Urinary bladder (tissue), 4 donors: ENCODE data around the gene RBMS1. TPM values are rescaled to one million over a fixed set of nuclear protein-coding genes. Genes with fewer than 3 reads are reported as not detected.
"Not testable (repeated sequence)": the region's sequence is repeated elsewhere in the genome, so short reads cannot be mapped to it uniquely, and the experiment has no call there.

Experiments
- DNase-seq: peaks from one replicate; pipeline ENCODE4 v3.0.0-alpha.2; 2015; ENCODE audit errors: extremely low spot score
- H3K27ac ChIP-seq: one replicate; pipeline ENCODE4 v1.5.1; 2013; ENCODE audit warnings: low read depth, mild to moderate bottlenecking, moderate library complexity
- H3K36me3 ChIP-seq: one replicate; pipeline ENCODE4 v1.6.1; 2013; ENCODE audit warnings: mild to moderate bottlenecking, moderate library complexity; ENCODE audit not compliant: insufficient read depth
- H3K4me1 ChIP-seq: one replicate; pipeline ENCODE4 v1.6.1; 2013; ENCODE audit warnings: mild to moderate bottlenecking, moderate library complexity; ENCODE audit not compliant: insufficient read depth
- H3K4me3 ChIP-seq: one replicate; pipeline ENCODE4 v1.5.1; 2013; ENCODE audit warnings: low read depth, low read length
- WGBS: extraction: QIAGEN DNeasy Blood & Tissue Kit; methylation state at CpG from one replicate; pipeline ENCODE4 v1.1.7; 2013; 5-methylcytosine and 5-hydroxymethylcytosine counted together
- polyA plus RNA-seq: library from polyadenylated mRNA; stranded (reverse); fragments of 200-250 nt; gene quantifications from one replicate; pipeline ENCODE4 v1.2.3, GENCODE V29; 2013
- total RNA-seq: library from RNA; depleted of rRNA; stranded (reverse); fragments of >200 nt; gene quantifications from one replicate; pipeline ENCODE4 v1.2.3, GENCODE V29; 2014
- donor health status: healthy with polysubstance abuse.
- donor health status: healthy.

Gene RBMS1
- total and polyA plus RNA-seq, 2 donors, result 41.7 to 182 TPM

DNA sequence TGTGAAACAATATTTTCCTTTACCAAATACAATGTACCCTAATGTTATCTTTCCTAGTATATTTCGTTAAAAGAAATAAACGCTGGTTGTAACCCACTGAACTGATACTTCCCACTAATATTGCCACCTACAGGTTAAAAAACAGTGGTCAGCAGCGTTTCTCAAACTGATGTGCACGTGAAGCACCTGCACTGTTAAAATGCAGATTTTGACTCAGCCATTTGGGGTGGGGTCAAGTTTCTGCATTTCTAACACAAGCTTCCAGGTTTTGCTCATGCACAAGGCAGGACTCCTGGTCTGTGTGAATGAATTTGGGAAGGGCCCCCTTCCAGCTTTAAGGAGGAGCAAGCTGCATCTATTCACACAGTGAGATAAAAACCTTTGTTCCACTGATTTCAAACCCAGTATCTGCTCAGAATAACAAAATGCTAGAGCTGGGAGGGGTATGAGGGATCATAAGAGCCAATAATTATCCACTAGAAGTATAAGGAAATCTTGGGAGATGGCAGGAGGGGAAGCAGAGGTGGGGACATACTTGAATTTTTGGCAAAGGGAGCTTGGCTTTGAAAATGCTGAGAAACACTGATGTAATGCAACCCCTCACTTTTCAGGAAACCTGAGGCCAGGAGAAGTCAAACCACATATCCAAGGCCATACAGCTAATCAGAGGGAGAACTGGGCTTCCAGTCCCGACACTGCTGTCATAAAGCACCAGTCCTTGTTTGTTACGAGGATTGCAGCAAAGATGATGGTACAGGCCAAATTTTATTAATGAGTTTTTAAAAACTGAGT, 116.2 kb downstream of the RBMS1 start:
- Histone ChIP-seq H3K4me3 (no peak overlapping the region), H3K4me1 (peaks cover 4% of the 10 kb centered on the region), H3K36me3 (no peaks in the 10 kb centered on the region), H3K27ac (peak overlapping the region; percentile 56)
- 70% methylated on average over 6 of the region's 6 CpGs for WGBS
- no peak for DNase-seq

DNA sequence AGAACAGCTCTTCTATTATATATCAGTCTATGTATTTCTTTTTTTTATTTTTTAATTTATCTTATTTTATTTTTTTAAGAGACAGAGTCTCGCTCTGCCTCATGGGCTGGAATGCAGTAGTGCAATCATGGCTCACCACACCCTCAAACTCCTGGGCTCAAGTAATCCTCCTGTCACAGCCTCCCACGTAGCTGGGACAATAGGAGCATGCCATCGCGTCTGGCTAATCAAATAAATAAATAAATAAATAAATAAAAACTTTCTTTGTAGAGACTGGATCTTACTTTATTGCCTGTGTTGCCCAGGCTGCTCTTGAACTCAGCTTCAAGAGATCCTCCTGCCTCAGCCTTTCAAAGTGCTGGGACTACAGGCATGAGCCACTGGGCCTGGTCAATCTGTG, 117.0 kb downstream of the RBMS1 start:
- Histone ChIP-seq H3K4me1 (peaks cover 3% of the 10 kb centered on the region), H3K27ac (no peak overlapping the region), H3K4me3 (no peak overlapping the region), H3K36me3 (no peaks in the 10 kb centered on the region)
- WGBS, result 62% methylated on average over 4 of the region's 4 CpGs
- no peak for DNase-seq

DNA sequence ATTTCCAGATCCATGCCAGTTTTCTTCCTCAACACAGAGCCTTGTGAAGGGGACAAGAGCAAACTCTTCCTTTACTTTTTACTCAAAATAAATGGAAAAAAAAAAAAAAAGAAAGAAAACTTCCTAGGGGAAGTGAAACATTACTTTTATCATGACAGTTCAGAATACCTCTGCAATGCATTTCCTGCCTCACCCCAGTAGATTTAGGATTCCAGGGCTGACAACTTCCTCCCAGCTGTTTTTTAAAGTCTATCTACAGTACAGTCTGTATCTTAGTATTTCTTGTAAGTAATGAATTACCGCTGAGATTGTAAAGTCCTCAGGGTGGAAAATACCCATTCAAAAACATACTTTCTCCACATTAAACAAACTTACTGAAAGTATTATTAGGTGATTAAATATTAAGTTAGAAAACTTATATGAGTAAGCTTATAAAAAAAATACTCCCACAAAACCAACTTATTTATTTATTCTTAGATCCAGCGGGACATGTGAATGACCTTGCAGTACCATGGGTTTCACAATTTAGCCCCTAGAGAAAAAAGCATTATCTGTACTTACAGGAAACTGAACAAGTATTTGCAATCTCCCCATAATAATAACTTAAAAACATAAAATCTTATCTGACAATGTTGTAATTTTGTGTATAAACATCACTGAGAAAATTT, 117.7 kb downstream of the RBMS1 start:
- no peak overlapping the region for H3K27ac ChIP-seq
- DNase-seq, result peak; percentile 31
- peaks cover 2% of the 10 kb centered on the region for H3K4me1 ChIP-seq
- 41% methylated on average over 2 of the region's 2 CpGs for WGBS
- H3K36me3 ChIP-seq, result no peaks in the 10 kb centered on the region
- no peak overlapping the region for H3K4me3 ChIP-seq

DNA sequence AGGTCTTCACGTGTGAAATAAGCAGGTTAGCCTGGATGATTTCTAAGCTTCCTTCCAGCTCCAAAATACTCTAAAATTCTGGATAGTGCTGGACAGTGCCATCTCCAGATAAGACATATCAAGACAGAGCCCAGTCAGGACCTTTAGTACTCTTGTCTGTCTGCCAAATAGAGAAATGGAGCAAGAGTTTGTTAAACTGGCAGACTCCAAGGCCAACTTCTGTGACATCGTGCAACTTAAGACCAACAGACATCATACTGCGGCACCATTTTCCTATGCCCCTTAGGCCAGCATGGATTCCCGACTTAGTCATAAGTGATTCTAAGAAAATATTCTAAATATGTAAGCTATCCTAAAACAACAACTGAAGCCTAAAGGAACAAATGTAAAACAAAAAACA, 118.6 kb downstream of the RBMS1 start:
- H3K36me3 ChIP-seq, result no peaks in the 10 kb centered on the region
- no peak for DNase-seq
- no peak overlapping the region for H3K27ac ChIP-seq
- 75% methylated on average over 4 of the region's 4 CpGs for WGBS
- H3K4me1 ChIP-seq, result peaks cover 2% of the 10 kb centered on the region
- H3K4me3 ChIP-seq, result no peak overlapping the region

- Histone ChIP-seq H3K27ac (no peak overlapping the region), H3K4me1 (peaks cover 4% of the 10 kb centered on the region), H3K4me3 (no peak overlapping the region), H3K36me3 (no peaks in the 10 kb centered on the region)
- DNase-seq, result no peak
These were observed 119.9 kb downstream of the RBMS1 start for GRCh38 chr2:160373666-160374065.

DNA sequence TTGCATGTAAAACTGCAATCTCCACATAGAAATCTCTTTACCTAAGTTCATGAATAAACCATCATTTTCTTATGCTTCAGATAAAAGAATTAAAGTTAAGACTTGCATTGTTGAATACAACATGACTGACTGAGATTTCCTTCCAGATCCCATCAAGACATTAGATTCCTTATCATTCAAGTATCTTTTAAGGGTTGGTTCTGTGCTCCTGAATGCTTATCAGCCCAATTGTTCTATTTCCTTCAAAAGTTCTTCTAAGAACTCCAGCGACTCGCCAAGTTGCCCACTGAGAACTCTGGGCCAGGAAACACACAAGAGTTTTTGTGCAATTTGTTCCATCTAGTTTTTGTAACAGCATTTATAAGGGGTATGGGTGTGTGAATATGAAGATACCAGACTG, 120.3 kb downstream of the RBMS1 start:
- Histone ChIP-seq H3K4me3 (no peak overlapping the region), H3K36me3 (no peaks in the 10 kb centered on the region), H3K27ac (no peak overlapping the region), H3K4me1 (peaks cover 4% of the 10 kb centered on the region)
- 70% methylated on average over 2 of the region's 2 CpGs for WGBS
- DNase-seq, result no peak

GRCh38 chr2:160372585-160372984, 121.0 kb downstream of the RBMS1 start:
- Histone ChIP-seq H3K36me3 (no peaks in the 10 kb centered on the region), H3K4me1 (peaks cover 4% of the 10 kb centered on the region), H3K27ac (no peak overlapping the region), H3K4me3 (no peak overlapping the region)
- no peak for DNase-seq

- DNase-seq, result no peak
- peaks cover 4% of the 10 kb centered on the region for H3K4me1 ChIP-seq
- no peaks in the 10 kb centered on the region for H3K36me3 ChIP-seq
- H3K27ac ChIP-seq, result no peak overlapping the region
- H3K4me3 ChIP-seq, result no peak overlapping the region
- 57% methylated on average over 1 of the region's 1 CpG for WGBS
These were observed 121.6 kb downstream of the RBMS1 start for GRCh38 chr2:160372010-160372356.

GRCh38 chr2:160371251-160372009, 122.2 kb downstream of the RBMS1 start:
- Histone ChIP-seq H3K27ac (no peak overlapping the region), H3K4me3 (no peak overlapping the region), H3K4me1 (peaks cover 4% of the 10 kb centered on the region), H3K36me3 (no peaks in the 10 kb centered on the region)
- 53% methylated on average over 8 of the region's 8 CpGs for WGBS
- DNase-seq, result no peak

- Histone ChIP-seq H3K36me3 (peaks cover 1% of the 10 kb centered on the region), H3K27ac (no peak overlapping the region), H3K4me3 (no peak overlapping the region), H3K4me1 (peaks cover 2% of the 10 kb centered on the region)
- no peak for DNase-seq
- WGBS, result 80% methylated on average over 7 of the region's 7 CpGs
These were observed 124.3 kb downstream of the RBMS1 start for GRCh38 chr2:160368988-160369930.

DNA sequence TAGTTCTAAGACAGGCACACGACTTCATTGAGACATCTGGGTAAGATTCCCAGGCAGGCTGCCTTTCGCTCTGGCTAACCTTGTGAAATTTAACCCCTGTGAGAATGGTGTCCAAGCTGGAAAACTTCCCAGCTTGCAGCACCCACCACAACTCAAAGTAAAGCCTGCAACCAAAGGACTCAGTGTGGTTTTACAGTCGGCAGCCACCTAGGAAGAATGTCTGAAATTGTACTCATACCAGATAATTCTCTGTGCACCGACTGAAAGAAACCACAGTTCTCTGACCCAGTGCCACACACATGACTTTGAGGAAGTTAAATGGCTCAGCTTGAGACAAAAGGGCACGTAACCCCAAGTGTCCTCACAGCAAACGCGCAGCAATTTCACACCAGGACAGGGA, 125.7 kb downstream of the RBMS1 start:
- WGBS, result 37% methylated on average over 7 of the region's 7 CpGs
- DNase-seq, result no peak

DNA sequence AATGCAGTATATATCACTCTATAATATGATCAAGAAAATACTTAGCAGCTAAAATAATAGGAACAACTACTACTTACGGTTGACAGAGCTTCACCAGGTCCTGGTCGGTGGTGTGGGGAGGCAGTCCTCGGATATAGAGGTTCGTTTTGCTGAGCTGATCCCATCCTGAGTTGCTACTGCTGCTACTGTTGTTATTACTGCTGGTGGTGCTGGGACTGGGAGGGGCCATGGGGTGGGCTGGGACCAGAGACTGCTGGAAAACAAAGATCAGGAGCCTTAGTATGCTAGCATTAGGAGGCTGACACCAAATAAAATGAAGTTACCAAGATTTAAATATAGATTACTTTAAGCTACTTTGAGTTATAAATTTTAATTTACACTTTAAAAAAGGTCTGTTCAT, 126.5 kb downstream of the RBMS1 start:
- not testable (repeated sequence) for H3K36me3 ChIP-seq, H3K4me3 ChIP-seq, DNase-seq, H3K27ac ChIP-seq, H3K4me1 ChIP-seq
- 63% methylated on average over 4 of the region's 4 CpGs for WGBS

More for the DNA sequence above, 125.7 kb downstream of the RBMS1 start:
- peaks cover 1% of the 10 kb centered on the region for H3K36me3 ChIP-seq
- no peak overlapping the region for H3K27ac ChIP-seq
- H3K4me3 ChIP-seq, result no peak overlapping the region
- H3K4me1 ChIP-seq, result peaks cover 2% of the 10 kb centered on the region

GRCh38 chr2:160366474-160366873, 127.1 kb downstream of the RBMS1 start:
- 62% methylated on average over 1 of the region's 1 CpG for WGBS
- no peak for DNase-seq
- H3K4me3 ChIP-seq, result no peak overlapping the region
- H3K27ac ChIP-seq, result no peak overlapping the region
- peaks cover 2% of the 10 kb centered on the region for H3K4me1 ChIP-seq
- peaks cover 1% of the 10 kb centered on the region for H3K36me3 ChIP-seq
